H9 (cell line): ENCODE data around the gene SCGN. TPM values are rescaled to one million over a fixed set of nuclear protein-coding genes. Genes with fewer than 3 reads are reported as not detected.

Source experiments
- DNase-seq: peaks from one replicate; pipeline ENCODE4 v3.0.0-alpha.2; 2017
- H2AFZ ChIP-seq: one replicate; pipeline ENCODE4 v1.6.1; 2013; ENCODE audit warnings: mild to moderate bottlenecking, low read length, control low read depth, moderate library complexity
- H2AK5ac ChIP-seq: 2 replicates; pipeline ENCODE4 v1.6.1; 2013; ENCODE audit warnings: low read length, control low read depth, mixed read lengths; ENCODE audit not compliant: insufficient read length
- H2BK120ac ChIP-seq: one replicate; pipeline ENCODE4 v1.6.1; 2013; ENCODE audit warnings: low read depth, mild to moderate bottlenecking, low read length, control low read depth, inconsistent platforms; ENCODE audit not compliant: poor library complexity, severe bottlenecking
- H2BK12ac ChIP-seq: 2 replicates; pipeline ENCODE4 v1.6.1; 2013; ENCODE audit warnings: low read length, control low read depth, mixed read lengths, low read depth; ENCODE audit not compliant: insufficient read length
- H2BK15ac ChIP-seq: 2 replicates; pipeline ENCODE4 v1.6.1; 2013; ENCODE audit warnings: low read depth, low read length, control low read depth
- H2BK20ac ChIP-seq: one replicate; pipeline ENCODE4 v1.6.1; 2013; ENCODE audit warnings: low read depth, mild to moderate bottlenecking, low read length, control low read depth, inconsistent platforms; ENCODE audit not compliant: poor library complexity, severe bottlenecking
- H2BK5ac ChIP-seq: 2 replicates; pipeline ENCODE4 v1.6.1; 2013; ENCODE audit warnings: low read length, control low read depth, mixed read lengths; ENCODE audit not compliant: insufficient read length
- H3K14ac ChIP-seq: 2 replicates; pipeline ENCODE4 v1.6.1; 2013; ENCODE audit warnings: low read length, control low read depth; ENCODE audit not compliant: insufficient read depth
- H3K18ac ChIP-seq: 2 replicates; pipeline ENCODE4 v1.6.1; 2013; ENCODE audit warnings: low read depth, mild to moderate bottlenecking, mixed read lengths, low read length, control low read depth; ENCODE audit not compliant: insufficient read length
- H3K23ac ChIP-seq: 2 replicates; pipeline ENCODE4 v1.6.1; 2013; ENCODE audit warnings: low read length, control low read depth, mixed read lengths, low read depth; ENCODE audit not compliant: insufficient read length
- H3K23me2 ChIP-seq: 2 replicates; pipeline ENCODE4 v1.6.1; 2013; ENCODE audit warnings: low read depth, mild to moderate bottlenecking, mixed read lengths, low read length, control low read depth; ENCODE audit not compliant: insufficient read length, poor library complexity, severe bottlenecking
- H3K27ac ChIP-seq: 2 replicates; pipeline ENCODE4 v1.5.1; 2013; ENCODE audit warnings: low read length, control low read depth, mixed read lengths, low read depth; ENCODE audit not compliant: insufficient read length
- H3K27me3 ChIP-seq: 2 replicates; pipeline ENCODE4 v1.6.1; 2013; ENCODE audit warnings: low read length, control low read depth, inconsistent platforms; ENCODE audit not compliant: insufficient read depth
- H3K4ac ChIP-seq: 2 replicates; pipeline ENCODE4 v1.6.1; 2013; ENCODE audit warnings: low read depth, mild to moderate bottlenecking, control low read depth, inconsistent platforms, low read length, moderate library complexity
- H3K4me1 ChIP-seq: 2 replicates; pipeline ENCODE4 v1.6.1; 2013; ENCODE audit warnings: low read length, control low read depth, inconsistent platforms; ENCODE audit not compliant: insufficient read depth
- H3K4me2 ChIP-seq: 2 replicates; pipeline ENCODE4 v1.6.1; 2013; ENCODE audit warnings: low read length, control low read depth, mixed read lengths; ENCODE audit not compliant: insufficient read length, insufficient read depth
- H3K56ac ChIP-seq: 2 replicates; pipeline ENCODE4 v1.6.1; 2013; ENCODE audit warnings: low read depth, mild to moderate bottlenecking, mixed read lengths, low read length, control low read depth; ENCODE audit not compliant: insufficient read length
- H3K79me1 ChIP-seq: 2 replicates; pipeline ENCODE4 v1.6.1; 2013; ENCODE audit warnings: low read depth, mild to moderate bottlenecking, moderate library complexity, low read length, control low read depth, inconsistent platforms; ENCODE audit not compliant: insufficient read depth, poor library complexity, severe bottlenecking
- H3K79me2 ChIP-seq: 2 replicates; pipeline ENCODE4 v1.6.1; 2013; ENCODE audit warnings: low read length, control low read depth, inconsistent platforms; ENCODE audit not compliant: insufficient read depth
- H3K9ac ChIP-seq: 2 replicates; pipeline ENCODE4 v1.6.1; 2013; ENCODE audit warnings: low read length, control low read depth, mixed read lengths; ENCODE audit not compliant: insufficient read length; ENCODE audit errors: extremely low read depth
- H3K9me3 ChIP-seq: one replicate; pipeline ENCODE4 v1.6.1; 2013; ENCODE audit warnings: low read depth, low read length, inconsistent platforms; ENCODE audit not compliant: control insufficient read depth
- H3T11ph ChIP-seq: one replicate; pipeline ENCODE4 v1.6.1; 2013; ENCODE audit warnings: mild to moderate bottlenecking, low read length, control low read depth, inconsistent platforms
- H4K20me1 ChIP-seq: one replicate; pipeline ENCODE4 v1.6.1; 2013; ENCODE audit not compliant: control insufficient read depth, insufficient read length, insufficient read depth
- H4K5ac ChIP-seq: 2 replicates; pipeline ENCODE4 v1.6.1; 2013; ENCODE audit warnings: low read depth, mild to moderate bottlenecking, mixed read lengths, low read length, control low read depth; ENCODE audit not compliant: insufficient read length
- H4K8ac ChIP-seq: replicated peaks from 2 replicates; pipeline ENCODE4 v1.6.1; 2013; ENCODE audit warnings: low read length, control low read depth, mixed read lengths, low read depth; ENCODE audit not compliant: insufficient read length
- H4K91ac ChIP-seq: 2 replicates; pipeline ENCODE4 v1.6.1; 2013; ENCODE audit warnings: low read depth, mild to moderate bottlenecking, moderate library complexity, mixed read lengths, low read length, control low read depth; ENCODE audit not compliant: insufficient read length
- H3K27ac Mint-ChIP-seq, 3 experiments: 2 replicates in 2 of 3; 3 replicates in 1 of 3; pipeline ENCODE4 v1.8.0; 2020 to 2021; ENCODE audit warnings: mixed read lengths in 3 of 3, mild to moderate bottlenecking in 1 of 3, moderate library complexity in 1 of 3
- H3K27me3 Mint-ChIP-seq: 2 replicates; pipeline ENCODE4 v1.8.0; 2021; ENCODE audit warnings: low read depth, mild to moderate bottlenecking, moderate library complexity, mixed read lengths
- H3K36me3 Mint-ChIP-seq, 3 experiments: 2 replicates in 2 of 3; 3 replicates in 1 of 3; pipeline ENCODE4 v1.8.0; 2020 to 2021; ENCODE audit warnings: low read depth in 3 of 3, mixed read lengths in 3 of 3; ENCODE audit not compliant: insufficient read depth in 1 of 3
- H3K4me1 Mint-ChIP-seq, 2 experiments: 2 replicates each; pipeline ENCODE4 v1.8.0; 2020; ENCODE audit warnings: mixed read lengths in 2 of 2
- H3K4me3 Mint-ChIP-seq, 2 experiments: 2 replicates in 1 of 2; 3 replicates in 1 of 2; pipeline ENCODE4 v1.8.0; 2020 to 2021; ENCODE audit warnings: mild to moderate bottlenecking in 2 of 2, mixed read lengths in 2 of 2, moderate library complexity in 1 of 2
- H3K9me3 Mint-ChIP-seq, 2 experiments: 2 replicates in 1 of 2; 3 replicates in 1 of 2; pipeline ENCODE4 v1.8.0; 2020; ENCODE audit warnings: mild to moderate bottlenecking in 2 of 2, mixed read lengths in 2 of 2, moderate library complexity in 1 of 2
- WGBS: extraction: QIAGEN DNeasy Blood & Tissue Kit; methylation state at CpG from one replicate; pipeline ENCODE4 v1.1.7; 2013; ENCODE audit warnings: missing lambda C conversion rate, low lambda C conversion rate, mixed read lengths; ENCODE audit not compliant: insufficient read length; ENCODE audit errors: extremely low coverage; 5-methylcytosine and 5-hydroxymethylcytosine counted together
- total RNA-seq: library from RNA; stranded (reverse); gene quantifications from 2 replicates; pipeline ENCODE4 v1.2.1, GENCODE V29; 2021
- TF ChIP-seq, protein P1 (sequence below): fragments of 200-600 bp; sonication (generic); conservative IDR thresholded peaks from 3 replicates; pipeline ENCODE4 v1.8.0; 2021; ENCODE audit warnings: antibody characterized with exemption, mild to moderate bottlenecking

SCGN gene
- total RNA-seq, 1 experiment from 2014 or later, result not detected

GRCh38 chr6:25649611-25650010 lies 2.4 kb upstream of the SCGN start:
- Histone ChIP-seq H3K9ac (no peak overlapping the region), H3K4me2 (no peak overlapping the region), H3K4ac (no peak overlapping the region), H3K23me2 (no peaks in the 10 kb centered on the region), H2BK12ac (no peak overlapping the region), H4K91ac (no peak overlapping the region), H4K5ac (no peak overlapping the region), H3K56ac (no peak overlapping the region), H2BK5ac (no peak overlapping the region), H3K4me1 (no peaks in the 10 kb centered on the region), H3K18ac (no peak overlapping the region), H3K79me2 (no peaks in the 10 kb centered on the region), H3K79me1 (no peaks in the 10 kb centered on the region), H2AFZ (no peak overlapping the region), H2AK5ac (no peak overlapping the region), H2BK120ac (no peak overlapping the region), H2BK20ac (no peak overlapping the region), H4K8ac (no peak overlapping the region), H3K14ac (no peak overlapping the region), H3K27me3 (peaks cover 4% of the 10 kb centered on the region), H3T11ph (no peak overlapping the region), H3K9me3 (no peaks in the 10 kb centered on the region), H3K23ac (no peak overlapping the region), H2BK15ac (no peak overlapping the region), H4K20me1 (no peaks in the 10 kb centered on the region), H3K27ac (no peak overlapping the region)
- TF ChIP-seq, protein P1, sequence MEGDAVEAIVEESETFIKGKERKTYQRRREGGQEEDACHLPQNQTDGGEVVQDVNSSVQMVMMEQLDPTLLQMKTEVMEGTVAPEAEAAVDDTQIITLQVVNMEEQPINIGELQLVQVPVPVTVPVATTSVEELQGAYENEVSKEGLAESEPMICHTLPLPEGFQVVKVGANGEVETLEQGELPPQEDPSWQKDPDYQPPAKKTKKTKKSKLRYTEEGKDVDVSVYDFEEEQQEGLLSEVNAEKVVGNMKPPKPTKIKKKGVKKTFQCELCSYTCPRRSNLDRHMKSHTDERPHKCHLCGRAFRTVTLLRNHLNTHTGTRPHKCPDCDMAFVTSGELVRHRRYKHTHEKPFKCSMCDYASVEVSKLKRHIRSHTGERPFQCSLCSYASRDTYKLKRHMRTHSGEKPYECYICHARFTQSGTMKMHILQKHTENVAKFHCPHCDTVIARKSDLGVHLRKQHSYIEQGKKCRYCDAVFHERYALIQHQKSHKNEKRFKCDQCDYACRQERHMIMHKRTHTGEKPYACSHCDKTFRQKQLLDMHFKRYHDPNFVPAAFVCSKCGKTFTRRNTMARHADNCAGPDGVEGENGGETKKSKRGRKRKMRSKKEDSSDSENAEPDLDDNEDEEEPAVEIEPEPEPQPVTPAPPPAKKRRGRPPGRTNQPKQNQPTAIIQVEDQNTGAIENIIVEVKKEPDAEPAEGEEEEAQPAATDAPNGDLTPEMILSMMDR, result no peak
- no CpG with 5 or more reads among the region's 1 CpG for WGBS
- no peak overlapping the region for H3K4me3 Mint-ChIP-seq
- H3K36me3 Mint-ChIP-seq, result no peaks in the 10 kb centered on the region
- H3K9me3 Mint-ChIP-seq, result no peaks in the 10 kb centered on the region
- no peak overlapping the region for H3K27ac Mint-ChIP-seq
- peaks cover 56% of the 10 kb centered on the region for H3K27me3 Mint-ChIP-seq
- peaks cover 6 to 9% of the 10 kb centered on the region in 2 experiments; a peak in 3 of 4 replicates for H3K4me1 Mint-ChIP-seq
- no peak for DNase-seq
